MCF 10A (cell line): ENCODE measurements around the gene PNPLA5. TPM values are rescaled to one million over a fixed set of nuclear protein-coding genes. Genes with fewer than 3 reads are reported as not detected.

Experiments used
- BruUV-seq: library from RNA; stranded (reverse); fragments of 400-500 nt; replicated peaks from 2 replicates; lab custom pipeline; 2021; lab: Mats Ljungman, UMichigan
- CTCF ChIA-PET: fragments of 300-600 bp; sonication (Branson Sonifier 250); formaldehyde crosslinking; extraction: SDS; loops from one replicate; lab custom pipeline; 2021; ENCODE audit warnings: antibody characterized with exemption, inconsistent platforms; lab: Yijun Ruan, JAX
- POLR2A ChIA-PET: fragments of 300-600, 350-650 bp; sonication (Branson Sonifier 250); formaldehyde crosslinking; extraction: SDS; loops from one replicate; lab custom pipeline; 2020; ENCODE audit warnings: antibody characterized with exemption, inconsistent platforms; lab: Yijun Ruan, JAX
- DNase-seq: peaks from one replicate; pipeline ENCODE4 v3.0.0-alpha.2; 2018; ENCODE audit not compliant: unreplicated experiment
- H3K27ac Mint-ChIP-seq: one replicate; pipeline ENCODE4 v1.8.0; 2022; ENCODE audit warnings: mild to moderate bottlenecking, low read depth, mixed read lengths; ENCODE audit not compliant: unreplicated experiment
- H3K27me3 Mint-ChIP-seq: one replicate; pipeline ENCODE4 v1.8.0; 2022; ENCODE audit warnings: mixed read lengths; ENCODE audit not compliant: insufficient read depth, unreplicated experiment
- H3K36me3 Mint-ChIP-seq: one replicate; pipeline ENCODE4 v1.8.0; 2022; ENCODE audit warnings: mild to moderate bottlenecking, moderate library complexity, mixed read lengths; ENCODE audit not compliant: insufficient read depth, unreplicated experiment
- H3K4me1 Mint-ChIP-seq: one replicate; pipeline ENCODE4 v1.8.0; 2022; ENCODE audit warnings: mixed read lengths; ENCODE audit not compliant: insufficient read depth, unreplicated experiment
- H3K4me3 Mint-ChIP-seq: one replicate; pipeline ENCODE4 v1.8.0; 2022; ENCODE audit warnings: mild to moderate bottlenecking, moderate library complexity, mixed read lengths; ENCODE audit not compliant: unreplicated experiment
- H3K9me3 Mint-ChIP-seq: one replicate; pipeline ENCODE4 v1.8.0; 2022; ENCODE audit warnings: mixed read lengths; ENCODE audit not compliant: unreplicated experiment
- CTCF ChIP-seq: fragments of 200-600 bp; IDR thresholded peaks from one replicate; pipeline ENCODE4 v1.8.0; 2022; ENCODE audit warnings: antibody characterized with exemption, mild to moderate bottlenecking; ENCODE audit not compliant: unreplicated experiment
- intact Hi-C: fragments of 100-400 bp; cut with micrococcal nuclease; formaldehyde crosslinking; loops from 2 replicates; pipeline ENCODE4 v1.14.1; 2022
- total RNA-seq: library from RNA; stranded (reverse); gene quantifications from 2 replicates; pipeline ENCODE4 v1.2.3, GENCODE V29; 2022

Gene PNPLA5
- total RNA-seq, 1 experiment from 2014 or later = not detected

GRCh38 chr22:43894122-43894521, 2.3 kb upstream of the PNPLA5 start:
- no peak for DNase-seq
- ChIA-PET CTCF (no interaction called here), POLR2A (no interaction called here)
- Mint-ChIP-seq H3K4me3 (no peak overlapping the region), H3K9me3 (no peaks in the 10 kb centered on the region), H3K4me1 (peaks cover 13% of the 10 kb centered on the region), H3K36me3 (peaks cover 5% of the 10 kb centered on the region), H3K27ac (no peak overlapping the region), H3K27me3 (peaks cover 2% of the 10 kb centered on the region)
- TF ChIP-seq CTCF = no peak
- BruUV-seq = no TSS peak
- intact Hi-C loops = no loop called here

- Mint-ChIP-seq H3K36me3 (peaks cover 5% of the 10 kb centered on the region), H3K4me3 (no peak overlapping the region), H3K27ac (no peak overlapping the region), H3K9me3 (no peaks in the 10 kb centered on the region), H3K27me3 (peaks cover 11% of the 10 kb centered on the region), H3K4me1 (peaks cover 10% of the 10 kb centered on the region)
- no peak for TF ChIP-seq CTCF
- no peak for DNase-seq
- BruUV-seq = no TSS peak
- intact Hi-C loops = no loop called here
- POLR2A ChIA-PET = interaction anchor here (1.0 kb wide), 1 partner anchor 18 kb away, joined by 3 read pairs; no protein-coding TSS in a partner anchor
- CTCF ChIA-PET = no interaction called here
Measured at GRCh38 chr22:43893266-43893665, 1.5 kb upstream of the PNPLA5 start.

GRCh38 chr22:43892183-43892894, 526 bp upstream of the PNPLA5 start:
- no peak for TF ChIP-seq CTCF
- Mint-ChIP-seq H3K36me3 (peaks cover 3% of the 10 kb centered on the region), H3K4me3 (no peak overlapping the region), H3K4me1 (peaks cover under 1% of the 10 kb centered on the region), H3K9me3 (no peaks in the 10 kb centered on the region), H3K27me3 (peaks cover 20% of the 10 kb centered on the region), H3K27ac (no peak overlapping the region)
- POLR2A ChIA-PET = interaction anchor here (1.0 kb wide), 1 partner anchor 18 kb away, joined by 3 read pairs; no protein-coding TSS in a partner anchor
- no TSS peak for BruUV-seq
- no peak for DNase-seq
- CTCF ChIA-PET = interaction anchor here (0.8 kb wide), 1 partner anchor 11 kb away, joined by 5 read pairs; no protein-coding TSS in a partner anchor
- intact Hi-C loops = no loop called here

- ChIA-PET CTCF (interaction anchor here (0.6 to 1.2 kb wide), 2 partner anchors 55 to 71 kb away, joined by 3 to 4 read pairs; no protein-coding TSS in a partner anchor), POLR2A (no interaction called here)
- intact Hi-C loops = no loop called here
- TF ChIP-seq CTCF = no peak
- H3K9me3 Mint-ChIP-seq = no peaks in the 10 kb centered on the region
- no peak overlapping the region for H3K4me3 Mint-ChIP-seq
- peaks cover 30% of the 10 kb centered on the region for H3K27me3 Mint-ChIP-seq
- H3K4me1 Mint-ChIP-seq = no peaks in the 10 kb centered on the region
- H3K27ac Mint-ChIP-seq = no peak overlapping the region
- peaks cover 6% of the 10 kb centered on the region for H3K36me3 Mint-ChIP-seq
- DNase-seq = no peak
- no TSS peak for BruUV-seq
Measured at GRCh38 chr22:43890901-43891331, 897 bp downstream of the PNPLA5 start.
